Skeletal muscle tissue (tissue), 4 donors: ENCODE data around the gene TGM5. TPM values are rescaled to one million over a fixed set of nuclear protein-coding genes. Genes with fewer than 3 reads are reported as not detected.

ENCODE experiments used
- H3K27ac ChIP-seq: one replicate; pipeline ENCODE4 v1.7.0; 2013; ENCODE audit warnings: mild to moderate bottlenecking, low read depth, low read length, inconsistent platforms
- H3K27me3 ChIP-seq, 3 donors: one replicate each; pipeline ENCODE4 v1.7.0; 2013; ENCODE audit warnings: low read length in 3 of 3; ENCODE audit not compliant: control insufficient read depth in 3 of 3, insufficient read depth in 3 of 3
- H3K36me3 ChIP-seq, 3 donors: one replicate each; pipeline ENCODE4 v1.7.0; 2013; ENCODE audit warnings: low read length in 3 of 3; ENCODE audit not compliant: control insufficient read depth in 3 of 3, insufficient read depth in 3 of 3
- H3K4me1 ChIP-seq, 3 donors: one replicate each; pipeline ENCODE4 v1.7.0; 2013; ENCODE audit warnings: low read length in 3 of 3, mild to moderate bottlenecking in 3 of 3; ENCODE audit not compliant: control insufficient read depth in 3 of 3, insufficient read depth in 3 of 3
- H3K4me3 ChIP-seq, 3 donors: one replicate each; pipeline ENCODE4 v1.7.0; 2013; ENCODE audit warnings: low read length in 3 of 3
- H3K9ac ChIP-seq, 3 donors: one replicate each; pipeline ENCODE4 v1.7.0; 2013; ENCODE audit warnings: low read length in 3 of 3, mild to moderate bottlenecking in 3 of 3, moderate library complexity in 2 of 3, low read depth in 1 of 3
- H3K9me3 ChIP-seq, 3 donors: one replicate each; pipeline ENCODE4 v1.7.0; 2013; ENCODE audit warnings: low read length in 3 of 3; ENCODE audit not compliant: control insufficient read depth in 3 of 3
- total RNA-seq: library from RNA; depleted of rRNA; stranded (reverse); fragments of >200 nt; gene quantifications from one replicate; pipeline ENCODE4 v1.2.3, GENCODE V29; 2014
- donor health status: Osteomylitis.

The TGM5 gene
- total RNA-seq, 1 donor from 2014 or later, result not detected

DNA sequence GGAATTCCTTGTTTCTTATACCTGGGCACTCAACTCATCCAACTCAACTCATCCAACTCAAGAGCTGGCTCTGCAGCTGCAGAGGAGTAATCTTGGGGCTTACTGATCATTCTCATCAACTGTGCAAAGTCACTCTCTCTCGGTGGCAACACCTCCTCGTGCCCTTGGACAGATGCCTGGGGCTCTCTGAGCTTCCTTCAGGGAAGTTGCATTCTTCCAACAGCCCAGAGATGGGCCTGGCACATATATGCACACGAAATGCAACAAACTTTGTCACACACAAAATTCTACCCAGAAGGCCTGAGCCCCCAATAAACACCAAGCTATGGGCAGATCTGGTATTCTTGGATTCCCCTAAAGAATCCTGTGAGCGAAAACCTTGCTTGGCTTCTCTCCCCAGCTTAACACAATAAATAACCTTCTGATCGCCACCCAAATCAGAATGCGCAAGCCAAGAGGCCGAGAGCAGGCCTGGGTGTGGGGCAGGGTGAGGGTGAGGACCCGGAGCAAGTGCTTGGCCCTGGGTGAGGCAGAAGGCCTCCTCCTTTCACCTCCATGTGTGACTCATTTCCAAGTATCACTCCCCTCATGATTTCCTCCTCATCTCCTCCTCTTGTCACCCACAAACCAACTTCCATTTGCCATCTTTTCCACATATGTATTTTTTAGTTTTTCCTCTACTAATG lies 15.4 kb downstream of the TGM5 start:
- Histone ChIP-seq H3K9me3 (no peaks in the 10 kb centered on the region), H3K27ac (no peak overlapping the region), H3K4me1 (peaks cover 0 to 5% (median 4%) of the 10 kb centered on the region in 3 donors), H3K4me3 (no peak overlapping the region), H3K9ac (no peak overlapping the region), H3K36me3 (no peaks in the 10 kb centered on the region), H3K27me3 (no peaks in the 10 kb centered on the region)

GRCh38 chr15:43250785-43251184 lies 15.9 kb downstream of the TGM5 start:
- no peaks in the 10 kb centered on the region for H3K36me3 ChIP-seq
- H3K9me3 ChIP-seq, result no peaks in the 10 kb centered on the region
- no peak overlapping the region for H3K9ac ChIP-seq
- H3K27ac ChIP-seq, result no peak overlapping the region
- H3K4me3 ChIP-seq, result no peak overlapping the region
- peaks cover 0 to 5% (median 4%) of the 10 kb centered on the region in 3 donors for H3K4me1 ChIP-seq
- no peaks in the 10 kb centered on the region for H3K27me3 ChIP-seq

DNA sequence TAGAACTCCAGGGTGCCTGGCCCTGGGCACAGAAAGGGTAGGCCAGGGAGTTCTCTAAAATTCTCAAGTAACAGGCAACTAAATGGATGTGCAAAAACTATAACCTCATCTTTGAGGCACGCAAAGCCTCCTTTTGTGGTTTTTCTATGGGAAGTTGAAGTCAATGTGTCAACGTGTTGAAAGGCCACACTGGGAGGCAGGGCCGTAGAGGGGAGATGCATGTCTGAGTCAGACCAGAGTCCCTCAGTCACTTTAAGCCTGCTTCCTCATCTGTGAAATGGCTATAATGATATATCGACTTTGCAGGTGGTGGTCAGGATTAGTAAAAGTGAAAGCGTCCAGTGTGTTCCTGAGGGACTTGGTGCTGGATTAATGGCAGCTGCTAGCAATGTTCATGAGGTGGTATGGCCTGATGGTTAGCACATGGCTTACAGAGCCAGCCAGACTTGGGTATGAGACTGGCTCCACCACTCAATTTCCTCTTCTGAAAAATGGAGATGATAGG lies 17.0 kb downstream of the TGM5 start:
- H3K4me3 ChIP-seq, result no peak overlapping the region
- H3K36me3 ChIP-seq, result no peaks in the 10 kb centered on the region
- no peaks in the 10 kb centered on the region for H3K9me3 ChIP-seq
- no peaks in the 10 kb centered on the region for H3K27me3 ChIP-seq
- peaks cover 0 to 5% (median 4%) of the 10 kb centered on the region in 3 donors for H3K4me1 ChIP-seq
- H3K27ac ChIP-seq, result no peak overlapping the region
- no peak overlapping the region for H3K9ac ChIP-seq

- Histone ChIP-seq H3K4me1 (peaks cover 0 to 5% (median 4%) of the 10 kb centered on the region in 3 donors), H3K9ac (no peak overlapping the region), H3K36me3 (no peaks in the 10 kb centered on the region), H3K4me3 (no peak overlapping the region), H3K27ac (no peak overlapping the region), H3K9me3 (no peaks in the 10 kb centered on the region), H3K27me3 (no peaks in the 10 kb centered on the region)
Measured at GRCh38 chr15:43249236-43249635, 17.5 kb downstream of the TGM5 start.

DNA sequence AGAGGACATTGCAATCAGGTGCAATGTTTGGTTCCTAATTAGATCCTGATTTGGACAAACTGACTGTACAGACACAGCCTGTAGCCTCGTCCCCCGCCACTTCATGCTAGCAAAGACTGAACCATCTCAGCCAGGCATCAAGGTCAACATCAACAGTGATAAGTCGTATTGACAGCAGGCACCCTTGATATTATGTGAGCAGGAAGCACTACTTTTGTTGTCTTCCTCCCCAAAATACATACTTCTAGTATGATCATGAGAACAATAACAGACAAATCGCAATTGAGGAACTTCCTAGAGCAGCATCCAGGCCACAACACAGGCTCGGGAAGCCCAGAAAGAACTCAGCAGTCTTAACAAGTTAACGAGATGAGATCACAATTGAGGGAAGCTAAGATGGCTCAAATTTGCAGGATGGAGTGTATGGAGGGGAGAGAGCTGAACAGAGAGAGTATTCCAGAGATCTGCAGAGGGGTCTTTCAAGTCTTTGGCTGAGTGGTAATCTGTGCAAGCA lies 20.4 kb downstream of the TGM5 start:
- no peaks in the 10 kb centered on the region for H3K9me3 ChIP-seq
- no peak overlapping the region for H3K9ac ChIP-seq
- H3K27me3 ChIP-seq, result no peaks in the 10 kb centered on the region
- no peaks in the 10 kb centered on the region for H3K36me3 ChIP-seq
- H3K4me1 ChIP-seq, result no peaks in the 10 kb centered on the region
- no peak overlapping the region for H3K4me3 ChIP-seq
- no peak overlapping the region for H3K27ac ChIP-seq

GRCh38 chr15:43244092-43244491 lies 22.6 kb downstream of the TGM5 start:
- Histone ChIP-seq H3K27ac (no peak overlapping the region), H3K27me3 (no peaks in the 10 kb centered on the region), H3K9me3 (no peaks in the 10 kb centered on the region)

DNA sequence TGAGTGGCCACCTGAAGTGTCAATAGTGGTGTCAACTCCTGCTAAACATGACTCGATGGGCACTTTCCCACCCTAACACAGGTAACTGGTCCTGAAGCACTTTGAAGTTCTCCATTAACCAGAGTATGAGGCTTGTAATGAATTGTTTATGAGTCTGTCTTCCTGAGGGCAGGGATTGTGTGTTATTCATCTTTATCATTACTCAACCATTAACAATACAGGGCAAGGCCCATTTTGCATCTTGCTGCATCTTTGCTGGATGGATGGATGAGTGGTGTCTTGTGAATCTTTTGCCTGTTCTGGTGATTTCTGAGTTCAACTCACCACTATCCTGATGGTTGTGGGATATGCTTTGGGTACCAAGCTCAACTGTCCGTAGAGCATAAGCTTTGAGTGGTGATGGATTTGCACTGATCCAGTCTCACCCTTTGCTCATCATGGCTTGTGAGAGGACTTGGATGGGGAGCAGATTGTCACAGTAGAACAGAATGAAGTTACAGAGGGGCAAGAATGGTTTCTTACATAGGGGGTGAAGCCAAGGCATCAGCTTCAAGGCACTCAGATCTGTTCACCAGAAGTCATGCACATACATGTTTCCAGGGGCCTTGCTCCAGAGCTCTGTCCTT lies 23.6 kb downstream of the TGM5 start:
- Histone ChIP-seq H3K27ac (no peak overlapping the region), H3K4me1 (peaks cover 10 to 20% (median 18%) of the 10 kb centered on the region in 3 donors), H3K9me3 (no peaks in the 10 kb centered on the region), H3K4me3 (no peak overlapping the region), H3K9ac (no peak overlapping the region), H3K36me3 (no peaks in the 10 kb centered on the region), H3K27me3 (no peaks in the 10 kb centered on the region)

More at GRCh38 chr15:43244092-43244491, 22.6 kb downstream of the TGM5 start:
- Histone ChIP-seq H3K4me1 (peaks cover under 1 to 11% (median 8%) of the 10 kb centered on the region in 3 donors), H3K9ac (no peak overlapping the region), H3K4me3 (no peak overlapping the region), H3K36me3 (no peaks in the 10 kb centered on the region)

DNA sequence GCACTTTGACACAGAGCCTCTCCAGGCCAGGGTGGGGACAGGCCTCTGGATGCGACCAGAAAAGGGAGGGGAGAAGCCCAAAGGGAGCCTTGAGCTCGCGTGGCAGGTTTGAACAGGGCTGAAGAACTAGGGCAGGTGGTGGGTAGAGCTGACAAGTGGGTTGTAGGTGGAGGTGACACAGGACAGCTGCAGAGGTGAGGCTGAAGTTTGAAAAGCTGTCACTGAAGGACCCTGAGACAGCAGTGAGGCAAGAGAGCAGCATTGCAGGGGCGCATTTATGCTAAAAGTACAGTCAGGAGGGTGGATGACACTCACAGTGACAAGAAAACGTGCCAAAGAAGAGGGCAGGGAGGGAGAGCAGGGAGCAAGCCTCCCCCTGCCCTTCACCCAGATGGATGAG lies 24.1 kb downstream of the TGM5 start:
- no peaks in the 10 kb centered on the region for H3K9me3 ChIP-seq

DNA sequence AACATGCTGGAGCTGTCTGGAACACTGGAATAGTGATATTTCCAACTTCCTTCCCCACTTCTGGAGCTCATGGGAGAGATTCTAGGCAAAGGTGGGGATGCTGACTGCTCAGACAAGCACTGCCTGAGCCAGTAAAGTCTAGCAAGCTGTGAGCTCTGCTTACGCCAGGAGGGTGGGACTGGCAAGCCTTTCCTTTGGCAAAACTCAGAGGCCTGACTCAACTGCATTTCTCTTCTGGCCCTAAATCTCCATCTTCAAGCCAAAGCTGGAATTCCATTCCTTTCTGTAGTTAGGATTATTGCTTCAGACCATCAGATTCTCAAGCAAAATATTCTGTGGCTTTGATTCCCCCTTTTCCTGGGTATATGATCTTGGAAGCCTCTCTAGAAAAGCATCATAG lies 25.6 kb downstream of the TGM5 start:
- no peak overlapping the region for H3K9ac ChIP-seq
- no peaks in the 10 kb centered on the region for H3K27me3 ChIP-seq
- H3K4me1 ChIP-seq, result peaks cover 16 to 25% (median 24%) of the 10 kb centered on the region in 3 donors
- no peaks in the 10 kb centered on the region for H3K36me3 ChIP-seq
- H3K27ac ChIP-seq, result no peak overlapping the region
- H3K4me3 ChIP-seq, result no peak overlapping the region
- H3K9me3 ChIP-seq, result no peaks in the 10 kb centered on the region

More for the DNA sequence above, 24.1 kb downstream of the TGM5 start:
- Histone ChIP-seq H3K4me3 (no peak overlapping the region), H3K27me3 (no peaks in the 10 kb centered on the region), H3K9ac (no peak overlapping the region), H3K4me1 (peaks cover 15 to 25% (median 22%) of the 10 kb centered on the region in 3 donors), H3K27ac (no peak overlapping the region), H3K36me3 (no peaks in the 10 kb centered on the region)
